Neural cell (in vitro differentiated cells): Measurements from ENCODE around the gene DOCK4. TPM values are rescaled to one million over a fixed set of nuclear protein-coding genes. Genes with fewer than 3 reads are reported as not detected.

Source experiments
- H2AFZ ChIP-seq: fragments of 200-600, 300-800 bp; sonication (generic), shearing (Covaris generic); 2 replicates; pipeline ENCODE4 v1.6.0; 2014; ENCODE audit warnings: low read depth, mild to moderate bottlenecking, antibody characterized with exemption, low read length, moderate library complexity
- H3F3A ChIP-seq: fragments of 200-600 bp; shearing (Covaris generic); 2 replicates; pipeline ENCODE4 v1.6.1; 2016; ENCODE audit warnings: mild to moderate bottlenecking, moderate library complexity, mixed read lengths, antibody characterized with exemption, low read length; ENCODE audit not compliant: insufficient read depth, poor library complexity, severe bottlenecking
- H3K27ac ChIP-seq: fragments of 200-600, 300-800 bp; sonication (generic), shearing (Covaris generic); 2 replicates; pipeline ENCODE4 v1.5.1; 2014; ENCODE audit warnings: mild to moderate bottlenecking, low read length, moderate library complexity
- H3K27me3 ChIP-seq: fragments of 300-800, 200-600 bp; sonication (generic), shearing (Covaris generic); 2 replicates; pipeline ENCODE4 v1.6.0; 2014; ENCODE audit warnings: mild to moderate bottlenecking, low read depth, low read length, moderate library complexity; ENCODE audit not compliant: insufficient read depth
- H3K36me3 ChIP-seq: fragments of 300-800, 200-600 bp; sonication (generic), shearing (Covaris generic); 2 replicates; pipeline ENCODE4 v1.5.1; 2014; ENCODE audit warnings: mild to moderate bottlenecking, antibody characterized with exemption, low read length, moderate library complexity; ENCODE audit not compliant: insufficient read depth
- H3K4me2 ChIP-seq: fragments of 300-800, 200-600 bp; sonication (generic), shearing (Covaris generic); 2 replicates; pipeline ENCODE4 v1.6.0; 2014; ENCODE audit warnings: mild to moderate bottlenecking, low read length
- H3K4me3 ChIP-seq: fragments of 300-800, 200-600 bp; sonication (generic), shearing (Covaris generic); 2 replicates; pipeline ENCODE4 v1.5.1; 2014; ENCODE audit warnings: mild to moderate bottlenecking, low read length, moderate library complexity
- H3K79me2 ChIP-seq: fragments of 200-600 bp; shearing (Covaris generic); replicated peaks from 2 replicates; pipeline ENCODE4 v1.6.0; 2014; ENCODE audit warnings: mild to moderate bottlenecking, low read length, moderate library complexity; ENCODE audit not compliant: insufficient read depth
- H3K9ac ChIP-seq: fragments of 300-800, 200-600 bp; sonication (generic), shearing (Covaris generic); 2 replicates; pipeline ENCODE4 v1.6.1; 2016; ENCODE audit warnings: mild to moderate bottlenecking, low read length, mixed read lengths
- H3K9me2 ChIP-seq: fragments of 200-600 bp; shearing (Covaris generic); 2 replicates; pipeline ENCODE4 v1.6.1; 2016; ENCODE audit warnings: mild to moderate bottlenecking, low read length, mixed read lengths; ENCODE audit not compliant: insufficient read depth
- H3K9me3 ChIP-seq: fragments of 200-600, 300-800 bp; sonication (generic), shearing (Covaris generic); 2 replicates; pipeline ENCODE4 v1.6.1; 2016; ENCODE audit warnings: mild to moderate bottlenecking, mixed run types, low read length, moderate library complexity, mixed read lengths
- H4K20me1 ChIP-seq: fragments of 200-600 bp; shearing (Covaris generic); 2 replicates; pipeline ENCODE4 v1.6.1; 2016; ENCODE audit warnings: mild to moderate bottlenecking, mixed run types; ENCODE audit not compliant: insufficient read depth
- EP300 ChIP-seq: fragments of 450-650 bp; conservative IDR thresholded peaks from 2 replicates; pipeline ENCODE4 v1.6.1; 2014; ENCODE audit warnings: antibody characterized with exemption, mild to moderate bottlenecking, moderate library complexity; ENCODE audit not compliant: poor library complexity, severe bottlenecking
- EZH2 ChIP-seq: fragments of 200-600, 300-800 bp; shearing (Covaris generic), sonication (generic); IDR thresholded peaks from 2 replicates; pipeline ENCODE4 v1.6.1; 2014; ENCODE audit warnings: antibody characterized with exemption, low read length, borderline replicate concordance, mild to moderate bottlenecking; ENCODE audit not compliant: insufficient read depth, poor library complexity, severe bottlenecking
- MXI1 ChIP-seq: fragments of 450-650 bp; conservative IDR thresholded peaks from 2 replicates; pipeline ENCODE4 v1.6.1; 2014; ENCODE audit warnings: antibody characterized with exemption, mild to moderate bottlenecking; ENCODE audit not compliant: poor library complexity, severe bottlenecking
- POLR2AphosphoS5 ChIP-seq: IDR thresholded peaks from 2 replicates; pipeline ENCODE4 v1.6.1; 2012
- RAD21 ChIP-seq: fragments of 450-650 bp; conservative IDR thresholded peaks from 2 replicates; pipeline ENCODE4 v1.6.1; 2014; ENCODE audit warnings: antibody characterized with exemption, mild to moderate bottlenecking, moderate library complexity
- SMC3 ChIP-seq: fragments of 450-650 bp; conservative IDR thresholded peaks from 2 replicates; pipeline ENCODE4 v1.6.1; 2014; ENCODE audit warnings: antibody characterized with exemption, mild to moderate bottlenecking, moderate library complexity; ENCODE audit not compliant: poor library complexity
- TAF1 ChIP-seq: IDR thresholded peaks from 2 replicates; pipeline ENCODE4 v1.6.1; 2012; ENCODE audit warnings: low read depth
- polyA plus RNA-seq: library from polyadenylated mRNA; depleted of rRNA; stranded (reverse); fragments of >200 nt; gene quantifications from 2 replicates; pipeline ENCODE4 v1.2.3, GENCODE V29; 2014
- TF ChIP-seq, protein P1 (sequence below): fragments of 450-650 bp; IDR thresholded peaks from 2 replicates; pipeline ENCODE4 v1.5.1; 2014; ENCODE audit warnings: antibody characterized with exemption, mild to moderate bottlenecking, moderate library complexity; ENCODE audit not compliant: poor library complexity, severe bottlenecking
- TF ChIP-seq, protein P2 (sequence below): IDR thresholded peaks from 2 replicates; pipeline ENCODE4 v1.6.1; 2012; ENCODE audit warnings: borderline replicate concordance

Gene DOCK4
- polyA plus RNA-seq, 1 donor from 2014 or later = 28.1 TPM

DNA sequence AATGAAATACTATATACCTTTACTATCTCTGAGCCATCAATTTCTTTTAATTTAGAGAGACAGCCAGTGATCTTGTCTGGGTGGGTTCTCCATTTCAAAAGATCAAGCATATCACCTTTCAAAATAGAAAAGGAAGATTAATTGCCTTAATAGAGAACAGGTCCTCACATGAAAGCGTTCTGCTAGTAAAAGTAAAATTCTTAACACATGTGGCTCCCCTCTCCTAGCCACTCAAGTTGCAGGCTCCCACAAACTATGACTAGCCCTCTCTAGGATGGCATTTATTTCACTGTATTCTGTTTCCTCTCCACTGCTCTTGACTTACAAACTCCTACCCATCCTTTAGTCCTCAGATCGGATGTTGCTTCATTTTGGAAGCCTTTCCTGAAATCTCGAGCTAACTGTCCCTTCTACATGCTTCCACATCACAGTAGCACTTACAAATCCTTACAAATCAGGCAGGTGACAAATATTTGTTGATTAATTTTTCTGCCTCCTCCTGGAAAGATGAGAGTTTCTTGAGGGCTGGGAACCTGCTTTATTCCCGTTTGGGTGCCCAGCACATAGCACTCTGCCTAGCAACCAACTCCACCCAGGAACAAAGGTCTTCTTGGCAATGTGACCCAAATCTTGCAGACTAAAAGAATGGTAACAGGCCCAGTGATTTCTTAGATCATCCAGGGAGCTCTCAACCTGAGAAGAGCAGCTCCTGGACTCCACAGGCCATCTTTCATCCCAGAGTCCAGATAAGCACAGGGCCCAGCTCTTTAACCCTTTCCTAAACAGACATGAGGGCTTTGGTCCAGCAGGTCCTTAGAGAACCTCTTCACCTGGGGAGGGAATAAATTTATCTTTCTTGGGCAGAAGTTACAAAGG is 333.5 kb downstream of the DOCK4 start:
- no peaks in the 10 kb centered on the region for H3K9me2 ChIP-seq
- H3K9me3 ChIP-seq = no peaks in the 10 kb centered on the region
- H3K36me3 ChIP-seq = no peaks in the 10 kb centered on the region
- no peak overlapping the region for H2AFZ ChIP-seq
- no peaks in the 10 kb centered on the region for H3K79me2 ChIP-seq
- TF ChIP-seq SMC3 = no peak
- TF ChIP-seq, protein P1, sequence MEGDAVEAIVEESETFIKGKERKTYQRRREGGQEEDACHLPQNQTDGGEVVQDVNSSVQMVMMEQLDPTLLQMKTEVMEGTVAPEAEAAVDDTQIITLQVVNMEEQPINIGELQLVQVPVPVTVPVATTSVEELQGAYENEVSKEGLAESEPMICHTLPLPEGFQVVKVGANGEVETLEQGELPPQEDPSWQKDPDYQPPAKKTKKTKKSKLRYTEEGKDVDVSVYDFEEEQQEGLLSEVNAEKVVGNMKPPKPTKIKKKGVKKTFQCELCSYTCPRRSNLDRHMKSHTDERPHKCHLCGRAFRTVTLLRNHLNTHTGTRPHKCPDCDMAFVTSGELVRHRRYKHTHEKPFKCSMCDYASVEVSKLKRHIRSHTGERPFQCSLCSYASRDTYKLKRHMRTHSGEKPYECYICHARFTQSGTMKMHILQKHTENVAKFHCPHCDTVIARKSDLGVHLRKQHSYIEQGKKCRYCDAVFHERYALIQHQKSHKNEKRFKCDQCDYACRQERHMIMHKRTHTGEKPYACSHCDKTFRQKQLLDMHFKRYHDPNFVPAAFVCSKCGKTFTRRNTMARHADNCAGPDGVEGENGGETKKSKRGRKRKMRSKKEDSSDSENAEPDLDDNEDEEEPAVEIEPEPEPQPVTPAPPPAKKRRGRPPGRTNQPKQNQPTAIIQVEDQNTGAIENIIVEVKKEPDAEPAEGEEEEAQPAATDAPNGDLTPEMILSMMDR = no peak
- H3K4me2 ChIP-seq = no peak overlapping the region
- H3K27ac ChIP-seq = no peak overlapping the region
- H3F3A ChIP-seq = no peaks in the 10 kb centered on the region
- no peaks in the 10 kb centered on the region for H3K27me3 ChIP-seq
- H3K4me3 ChIP-seq = no peak overlapping the region
- H4K20me1 ChIP-seq = no peaks in the 10 kb centered on the region
- H3K9ac ChIP-seq = no peak overlapping the region

DNA sequence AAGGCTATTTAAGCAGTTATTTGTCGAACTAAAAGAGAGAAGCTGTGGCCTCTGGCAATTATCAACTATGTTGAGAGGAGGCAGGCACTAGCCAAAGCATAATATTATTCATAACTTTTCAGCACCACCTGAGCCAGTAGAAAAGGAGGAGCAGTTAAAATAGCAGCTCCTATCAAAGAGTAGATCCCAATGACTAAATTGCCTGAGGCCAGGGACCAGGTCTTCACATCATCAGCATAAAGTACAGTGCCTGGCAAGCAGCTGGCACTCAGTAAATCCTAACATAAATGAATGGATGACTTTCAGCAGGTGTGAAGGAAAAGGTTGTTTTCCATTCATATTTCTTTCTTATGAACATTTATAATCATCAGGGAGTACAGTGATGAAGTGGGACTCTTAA is 334.9 kb downstream of the DOCK4 start:
- Histone ChIP-seq H3K36me3 (no peaks in the 10 kb centered on the region), H4K20me1 (no peaks in the 10 kb centered on the region), H3K9me3 (no peaks in the 10 kb centered on the region), H3K27me3 (no peaks in the 10 kb centered on the region), H2AFZ (no peak overlapping the region), H3K9ac (no peak overlapping the region), H3F3A (no peaks in the 10 kb centered on the region), H3K27ac (no peak overlapping the region), H3K79me2 (no peaks in the 10 kb centered on the region), H3K4me2 (no peak overlapping the region), H3K9me2 (no peaks in the 10 kb centered on the region), H3K4me3 (no peak overlapping the region)
- TF ChIP-seq MXI1 = no peak
- TF ChIP-seq, protein P2, sequence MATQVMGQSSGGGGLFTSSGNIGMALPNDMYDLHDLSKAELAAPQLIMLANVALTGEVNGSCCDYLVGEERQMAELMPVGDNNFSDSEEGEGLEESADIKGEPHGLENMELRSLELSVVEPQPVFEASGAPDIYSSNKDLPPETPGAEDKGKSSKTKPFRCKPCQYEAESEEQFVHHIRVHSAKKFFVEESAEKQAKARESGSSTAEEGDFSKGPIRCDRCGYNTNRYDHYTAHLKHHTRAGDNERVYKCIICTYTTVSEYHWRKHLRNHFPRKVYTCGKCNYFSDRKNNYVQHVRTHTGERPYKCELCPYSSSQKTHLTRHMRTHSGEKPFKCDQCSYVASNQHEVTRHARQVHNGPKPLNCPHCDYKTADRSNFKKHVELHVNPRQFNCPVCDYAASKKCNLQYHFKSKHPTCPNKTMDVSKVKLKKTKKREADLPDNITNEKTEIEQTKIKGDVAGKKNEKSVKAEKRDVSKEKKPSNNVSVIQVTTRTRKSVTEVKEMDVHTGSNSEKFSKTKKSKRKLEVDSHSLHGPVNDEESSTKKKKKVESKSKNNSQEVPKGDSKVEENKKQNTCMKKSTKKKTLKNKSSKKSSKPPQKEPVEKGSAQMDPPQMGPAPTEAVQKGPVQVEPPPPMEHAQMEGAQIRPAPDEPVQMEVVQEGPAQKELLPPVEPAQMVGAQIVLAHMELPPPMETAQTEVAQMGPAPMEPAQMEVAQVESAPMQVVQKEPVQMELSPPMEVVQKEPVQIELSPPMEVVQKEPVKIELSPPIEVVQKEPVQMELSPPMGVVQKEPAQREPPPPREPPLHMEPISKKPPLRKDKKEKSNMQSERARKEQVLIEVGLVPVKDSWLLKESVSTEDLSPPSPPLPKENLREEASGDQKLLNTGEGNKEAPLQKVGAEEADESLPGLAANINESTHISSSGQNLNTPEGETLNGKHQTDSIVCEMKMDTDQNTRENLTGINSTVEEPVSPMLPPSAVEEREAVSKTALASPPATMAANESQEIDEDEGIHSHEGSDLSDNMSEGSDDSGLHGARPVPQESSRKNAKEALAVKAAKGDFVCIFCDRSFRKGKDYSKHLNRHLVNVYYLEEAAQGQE = no peak

DNA sequence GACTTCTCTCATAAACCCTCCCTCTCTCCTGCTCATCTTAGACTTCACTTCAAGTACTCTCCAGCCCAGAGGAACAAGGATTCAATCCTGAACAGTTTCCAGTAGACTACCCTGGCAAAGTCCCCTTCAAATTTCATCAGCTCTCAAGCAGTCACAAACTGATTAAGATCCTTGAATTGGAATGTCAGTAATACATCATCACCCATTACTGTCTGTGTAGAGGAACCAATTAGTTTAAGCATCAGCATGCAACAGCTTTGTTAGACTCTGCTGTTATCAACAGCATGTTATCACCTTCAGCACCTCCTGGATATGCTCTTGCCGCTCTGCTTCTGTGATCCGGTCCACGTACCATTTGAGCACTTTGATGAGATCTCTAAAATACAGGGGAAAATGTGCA is 336.9 kb downstream of the DOCK4 start:
- H3K79me2 ChIP-seq = no peaks in the 10 kb centered on the region
- no peak for TF ChIP-seq MXI1
- TF ChIP-seq EZH2 = no peak
- TF ChIP-seq, protein P2 = no peak
- TF ChIP-seq POLR2AphosphoS5 = no peak
- TF ChIP-seq TAF1 = no peak
- TF ChIP-seq RAD21 = no peak
- no peak for TF ChIP-seq EP300
- TF ChIP-seq, protein P1 = no peak
- no peak for TF ChIP-seq SMC3
- no peak overlapping the region for H3K27ac ChIP-seq
- no peaks in the 10 kb centered on the region for H3K9me3 ChIP-seq
- H3F3A ChIP-seq = no peaks in the 10 kb centered on the region
- no peak overlapping the region for H2AFZ ChIP-seq
- H3K27me3 ChIP-seq = no peaks in the 10 kb centered on the region
- no peak overlapping the region for H3K9ac ChIP-seq
- H3K4me2 ChIP-seq = no peak overlapping the region
- H4K20me1 ChIP-seq = no peaks in the 10 kb centered on the region
- H3K36me3 ChIP-seq = peaks cover 10% of the 10 kb centered on the region
- H3K9me2 ChIP-seq = no peaks in the 10 kb centered on the region
- no peak overlapping the region for H3K4me3 ChIP-seq
